Measurements from ENCODE around the gene TREML4. TPM values are rescaled to one million over a fixed set of nuclear protein-coding genes. Genes with fewer than 3 reads are reported as not detected.

The TREML4 gene
- total RNA-seq, 2 donors from 2014 or later = not detected

GRCh38 chr6:41215777-41216176 is 12.4 kb upstream of the TREML4 start:
- DNase-seq (no peak), ATAC-seq (no peak)
- TF ChIP-seq POLR2A (IDR thresholded peaks at IDR 0.05) (no peak), CTCF (IDR thresholded peaks at IDR 0.05) (no peak)
- Histone ChIP-seq H3K27ac (no peak overlapping the region), H3K27me3 (no peaks in the 10 kb centered on the region), H3K4me3 (no peak overlapping the region), H3K9me3 (peaks cover 0 to 6% (median 0%) of the 10 kb centered on the region in 3 donors), H3K36me3 (replicated peaks in 1 of 2; ENCODE audit: insufficient read depth in 1 of 2, low read depth in 2 of 2) (no peaks in the 10 kb centered on the region), H3K4me1 (no peaks in the 10 kb centered on the region)
- intact Hi-C loops (cut with DNase I) = no loop called here
- 80% methylated on average over 5 of the region's 5 CpGs for WGBS, 2 donors

GRCh38 chr6:41216616-41217015 is 11.5 kb upstream of the TREML4 start:
- no peak overlapping the region for H3K4me3 ChIP-seq
- intact Hi-C loops (cut with DNase I) = no loop called here
- H3K4me1 ChIP-seq = no peaks in the 10 kb centered on the region
- 53 to 56% methylated on average over 5 of the region's 5 CpGs for WGBS, 2 donors
- no peaks in the 10 kb centered on the region for H3K36me3 ChIP-seq (replicated peaks in 1 of 2; ENCODE audit: insufficient read depth in 1 of 2, low read depth in 2 of 2)
- peaks cover 0 to 6% (median 0%) of the 10 kb centered on the region in 3 donors for H3K9me3 ChIP-seq
- TF ChIP-seq POLR2A (IDR thresholded peaks at IDR 0.05) (no peak), CTCF (IDR thresholded peaks at IDR 0.05) (no peak)
- H3K27ac ChIP-seq = no peak overlapping the region
- H3K27me3 ChIP-seq = no peaks in the 10 kb centered on the region
- DNase-seq (no peak), ATAC-seq (no peak)

GRCh38 chr6:41222045-41222444 is 6.1 kb upstream of the TREML4 start:
- H3K36me3 ChIP-seq (replicated peaks in 1 of 2; ENCODE audit: insufficient read depth in 1 of 2, low read depth in 2 of 2) = no peaks in the 10 kb centered on the region
- H3K27me3 ChIP-seq = no peaks in the 10 kb centered on the region
- no peak overlapping the region for H3K4me3 ChIP-seq
- no peak for ATAC-seq
- H3K9me3 ChIP-seq = no peaks in the 10 kb centered on the region
- H3K4me1 ChIP-seq = no peaks in the 10 kb centered on the region
- TF ChIP-seq CTCF (IDR thresholded peaks at IDR 0.05) (no peak), POLR2A (IDR thresholded peaks at IDR 0.05) (no peak)
- WGBS, 2 donors = 44 to 70% methylated on average over 4 of the region's 4 CpGs
- intact Hi-C loops (cut with DNase I) = no loop called here
- DNase-seq = no peak
- H3K27ac ChIP-seq = no peak overlapping the region

- ATAC-seq = no peak
- H3K36me3 ChIP-seq (replicated peaks in 1 of 2; ENCODE audit: insufficient read depth in 1 of 2, low read depth in 2 of 2) = no peaks in the 10 kb centered on the region
- no peaks in the 10 kb centered on the region for H3K27me3 ChIP-seq
- no peaks in the 10 kb centered on the region for H3K4me1 ChIP-seq
- no peak overlapping the region for H3K27ac ChIP-seq
- WGBS, 2 donors = 66 to 67% methylated on average over 3 to 5 of the region's 5 CpGs
- no peaks in the 10 kb centered on the region for H3K9me3 ChIP-seq
- intact Hi-C loops (cut with DNase I) = no loop called here
- no peak overlapping the region for H3K4me3 ChIP-seq
- TF ChIP-seq CTCF (IDR thresholded peaks at IDR 0.05) (no peak), POLR2A (IDR thresholded peaks at IDR 0.05) (no peak)
- DNase-seq = no peak
Measured at GRCh38 chr6:41222513-41222912, 5.6 kb upstream of the TREML4 start.

- no peaks in the 10 kb centered on the region for H3K4me1 ChIP-seq
- no peak overlapping the region for H3K4me3 ChIP-seq
- intact Hi-C loops (cut with DNase I) = no loop called here
- WGBS, 2 donors = 89 to 95% methylated on average over 1 of the region's 1 CpG
- no peaks in the 10 kb centered on the region for H3K9me3 ChIP-seq
- H3K36me3 ChIP-seq (replicated peaks in 1 of 2; ENCODE audit: insufficient read depth in 1 of 2, low read depth in 2 of 2) = no peaks in the 10 kb centered on the region
- ATAC-seq = no peak
- no peaks in the 10 kb centered on the region for H3K27me3 ChIP-seq
- DNase-seq = no peak
- H3K27ac ChIP-seq = no peak overlapping the region
- no peak for TF ChIP-seq CTCF (IDR thresholded peaks at IDR 0.05)
- no peak for TF ChIP-seq POLR2A (IDR thresholded peaks at IDR 0.05)
Measured at GRCh38 chr6:41224800-41225199, 3.3 kb upstream of the TREML4 start.
